ENCODE results near the gene TAB3. TPM values are rescaled to one million over a fixed set of nuclear protein-coding genes. Genes with fewer than 3 reads are reported as not detected.

Gene TAB3
- total RNA-seq, 4 donors from 2014 or later = 17.0 to 22.4 (median 19.6) TPM

DNA sequence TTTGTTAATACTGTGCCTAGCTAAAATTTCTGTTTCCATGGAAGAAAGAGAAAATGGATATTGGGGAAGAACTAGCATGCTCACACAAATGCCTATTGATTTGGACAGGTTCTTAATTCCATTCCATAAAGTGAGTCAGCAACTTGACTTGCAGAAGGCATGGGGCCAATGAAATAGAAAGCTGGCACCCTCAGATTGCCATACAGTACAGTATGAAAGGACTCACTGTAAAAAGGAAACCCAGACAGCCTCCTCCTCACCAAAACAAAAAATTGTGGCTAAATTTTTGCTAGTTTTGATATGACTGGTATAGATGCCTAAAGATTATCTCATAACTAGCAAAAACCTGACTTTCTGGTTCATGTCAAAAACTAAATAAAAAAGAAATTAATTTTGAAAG lies 11.2 kb upstream of the TAB3 start:
- DNase-seq (ENCODE audit: extremely low spot score) = no peak
- no peaks in the 10 kb centered on the region for H3K9me3 ChIP-seq
- no peak overlapping the region for H3K27ac ChIP-seq (replicated peaks in 1 of 4)
- no peaks in the 10 kb centered on the region for H3K36me3 ChIP-seq
- intact Hi-C loops (cut with DNase I) = no loop called here
- H3K4me3 ChIP-seq = no peak overlapping the region
- no peak for TF ChIP-seq EP300 (IDR thresholded peaks at IDR 0.05)
- TF ChIP-seq, protein P1, sequence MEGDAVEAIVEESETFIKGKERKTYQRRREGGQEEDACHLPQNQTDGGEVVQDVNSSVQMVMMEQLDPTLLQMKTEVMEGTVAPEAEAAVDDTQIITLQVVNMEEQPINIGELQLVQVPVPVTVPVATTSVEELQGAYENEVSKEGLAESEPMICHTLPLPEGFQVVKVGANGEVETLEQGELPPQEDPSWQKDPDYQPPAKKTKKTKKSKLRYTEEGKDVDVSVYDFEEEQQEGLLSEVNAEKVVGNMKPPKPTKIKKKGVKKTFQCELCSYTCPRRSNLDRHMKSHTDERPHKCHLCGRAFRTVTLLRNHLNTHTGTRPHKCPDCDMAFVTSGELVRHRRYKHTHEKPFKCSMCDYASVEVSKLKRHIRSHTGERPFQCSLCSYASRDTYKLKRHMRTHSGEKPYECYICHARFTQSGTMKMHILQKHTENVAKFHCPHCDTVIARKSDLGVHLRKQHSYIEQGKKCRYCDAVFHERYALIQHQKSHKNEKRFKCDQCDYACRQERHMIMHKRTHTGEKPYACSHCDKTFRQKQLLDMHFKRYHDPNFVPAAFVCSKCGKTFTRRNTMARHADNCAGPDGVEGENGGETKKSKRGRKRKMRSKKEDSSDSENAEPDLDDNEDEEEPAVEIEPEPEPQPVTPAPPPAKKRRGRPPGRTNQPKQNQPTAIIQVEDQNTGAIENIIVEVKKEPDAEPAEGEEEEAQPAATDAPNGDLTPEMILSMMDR (IDR thresholded peaks at IDR 0.05) = no peak
- no peak for TF ChIP-seq POLR2AphosphoS5 (IDR thresholded peaks at IDR 0.05)
- no peak for TF ChIP-seq POLR2A (IDR thresholded peaks at IDR 0.05; ENCODE audit: low read depth)
- H3K4me1 ChIP-seq = no peaks in the 10 kb centered on the region
- no peaks in the 10 kb centered on the region for H3K27me3 ChIP-seq

DNA sequence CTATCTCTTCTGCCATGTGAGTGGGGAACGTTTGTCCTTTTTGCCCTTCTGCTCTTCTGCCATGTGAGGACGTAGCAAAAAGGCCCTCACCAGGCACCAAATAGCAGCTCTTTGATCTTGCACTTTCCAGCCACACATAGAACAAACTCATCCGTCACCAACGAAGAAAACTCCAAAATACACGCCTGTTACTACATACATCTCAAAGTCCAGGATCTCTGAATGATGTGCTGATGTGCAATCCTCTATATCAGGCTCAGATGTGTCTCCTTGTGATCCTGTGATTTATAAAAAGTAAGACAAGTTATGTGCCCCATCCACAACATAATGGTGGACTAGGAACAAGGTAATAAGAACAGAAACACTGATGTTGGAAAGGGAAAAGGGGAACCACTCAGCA lies 9.8 kb upstream of the TAB3 start:
- DNase-seq (ENCODE audit: extremely low spot score) = no peak
- Histone ChIP-seq H3K4me3 (no peak overlapping the region), H3K27me3 (no peaks in the 10 kb centered on the region), H3K9me3 (no peaks in the 10 kb centered on the region), H3K4me1 (no peaks in the 10 kb centered on the region), H3K36me3 (no peaks in the 10 kb centered on the region), H3K27ac (replicated peaks in 1 of 4) (no peak overlapping the region)
- intact Hi-C loops (cut with DNase I) = no loop called here
- 45% methylated on average over 5 of the region's 5 CpGs for WGBS
- TF ChIP-seq, protein P1 (IDR thresholded peaks at IDR 0.05) = no peak
- TF ChIP-seq EP300 (IDR thresholded peaks at IDR 0.05) (no peak), POLR2A (IDR thresholded peaks at IDR 0.05; ENCODE audit: low read depth) (no peak), POLR2AphosphoS5 (IDR thresholded peaks at IDR 0.05) (no peak)

DNA sequence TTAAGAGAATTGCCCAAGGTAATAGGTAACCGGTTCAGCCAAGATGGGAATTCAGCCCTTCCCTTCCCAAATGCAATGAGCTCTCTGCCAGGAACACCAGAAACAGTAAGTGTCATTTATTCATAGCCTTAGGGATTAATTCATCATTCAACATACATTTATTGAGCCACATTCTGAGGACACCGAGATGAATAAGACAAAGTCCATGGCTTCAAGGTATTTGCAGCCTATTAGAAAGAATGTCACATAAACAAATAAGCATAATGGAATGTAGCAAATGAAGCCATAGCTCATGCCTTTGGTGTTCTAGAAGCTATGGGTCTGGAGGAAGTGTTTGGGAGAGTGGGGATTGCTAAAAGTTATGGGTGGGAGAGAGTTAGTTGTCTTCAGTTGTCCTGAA lies 6.3 kb upstream of the TAB3 start:
- no peak for DNase-seq (ENCODE audit: extremely low spot score)
- H3K27me3 ChIP-seq = no peaks in the 10 kb centered on the region
- no peak overlapping the region for H3K4me3 ChIP-seq
- no peaks in the 10 kb centered on the region for H3K9me3 ChIP-seq
- 70% methylated on average over 2 of the region's 2 CpGs for WGBS
- H3K4me1 ChIP-seq = no peaks in the 10 kb centered on the region
- H3K36me3 ChIP-seq = no peaks in the 10 kb centered on the region
- TF ChIP-seq, protein P1 (IDR thresholded peaks at IDR 0.05) = no peak
- no peak for TF ChIP-seq POLR2A (IDR thresholded peaks at IDR 0.05; ENCODE audit: low read depth)
- TF ChIP-seq EP300 (IDR thresholded peaks at IDR 0.05) = no peak
- no peak for TF ChIP-seq POLR2AphosphoS5 (IDR thresholded peaks at IDR 0.05)
- intact Hi-C loops (cut with DNase I) = no loop called here
- H3K27ac ChIP-seq (replicated peaks in 1 of 4) = no peak overlapping the region

DNA sequence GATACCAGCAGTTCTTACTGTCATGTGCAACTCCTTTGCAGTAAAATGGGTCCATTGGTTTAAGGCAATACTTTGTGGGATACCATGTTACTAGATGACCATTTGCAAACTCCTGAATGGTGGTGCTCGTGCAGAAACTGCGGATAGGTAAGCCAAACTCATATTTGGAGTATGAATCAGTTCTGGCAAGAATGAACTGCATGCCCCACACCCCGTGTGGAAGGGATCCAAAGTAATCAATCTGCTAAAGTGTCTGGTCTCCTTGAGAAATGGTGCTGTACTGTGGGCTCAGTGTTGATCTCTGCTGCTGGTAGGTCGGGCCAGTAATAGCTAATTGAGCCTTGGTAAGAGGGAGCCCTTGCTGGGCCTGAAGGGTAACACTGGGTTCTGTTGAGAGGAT lies 4.2 kb upstream of the TAB3 start:
- peaks cover 0 to 1% (median under 1%) of the 10 kb centered on the region in 4 donors for H3K4me1 ChIP-seq
- no peaks in the 10 kb centered on the region for H3K27me3 ChIP-seq
- TF ChIP-seq, protein P1 (IDR thresholded peaks at IDR 0.05) = no peak
- TF ChIP-seq POLR2A (IDR thresholded peaks at IDR 0.05; ENCODE audit: low read depth) = no peak
- TF ChIP-seq EP300 (IDR thresholded peaks at IDR 0.05) = no peak
- TF ChIP-seq POLR2AphosphoS5 (IDR thresholded peaks at IDR 0.05) = no peak
- intact Hi-C loops (cut with DNase I) = no loop called here
- no peaks in the 10 kb centered on the region for H3K36me3 ChIP-seq
- WGBS = 72% methylated on average over 4 of the region's 4 CpGs
- no peak overlapping the region for H3K4me3 ChIP-seq
- no peaks in the 10 kb centered on the region for H3K9me3 ChIP-seq
- no peak overlapping the region for H3K27ac ChIP-seq (replicated peaks in 1 of 4)
- DNase-seq (ENCODE audit: extremely low spot score) = no peak

DNA sequence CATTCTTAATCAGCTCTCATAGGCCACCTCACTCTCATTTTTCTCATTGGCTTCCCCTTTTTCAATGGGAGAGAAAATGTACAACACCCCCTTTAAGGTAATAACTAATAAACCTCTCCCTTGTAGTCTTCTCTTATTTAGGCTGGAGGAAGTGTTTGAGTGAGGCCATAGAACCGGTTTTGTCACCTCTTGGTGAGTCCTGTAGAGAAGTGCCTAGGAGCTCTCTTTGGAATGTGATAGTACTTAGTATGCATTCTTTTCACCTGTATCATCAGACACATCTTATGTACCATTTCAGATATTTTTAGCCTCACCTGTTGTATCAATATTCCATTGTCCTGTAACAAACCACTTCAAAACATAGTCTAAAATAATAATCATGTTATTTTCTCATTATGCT lies 3.5 kb upstream of the TAB3 start:
- no peak for TF ChIP-seq POLR2AphosphoS5 (IDR thresholded peaks at IDR 0.05)
- no peaks in the 10 kb centered on the region for H3K36me3 ChIP-seq
- H3K27me3 ChIP-seq = no peaks in the 10 kb centered on the region
- WGBS = 53% methylated on average over 1 of the region's 1 CpG
- intact Hi-C loops (cut with DNase I) = no loop called here
- no peak overlapping the region for H3K4me3 ChIP-seq
- no peaks in the 10 kb centered on the region for H3K9me3 ChIP-seq
- no peak for DNase-seq (ENCODE audit: extremely low spot score)
- no peak overlapping the region for H3K27ac ChIP-seq (replicated peaks in 1 of 4)
- peaks cover 0 to 7% (median 3%) of the 10 kb centered on the region in 4 donors for H3K4me1 ChIP-seq
